ENCODE measurements around the gene FAM180B.

GRCh38 chr11:47569646-47570045 is 16.8 kb upstream of the FAM180B start:
- TF ChIP-seq CTCF (IDR thresholded peaks at IDR 0.05; ENCODE audit: low read length) (no peak), EZH2 (IDR thresholded peaks at IDR 0.05; ENCODE audit: borderline replicate concordance, low read length) (no peak)
